ENCODE measurements around the gene CMTM8. TPM values are rescaled to one million over a fixed set of nuclear protein-coding genes. Genes with fewer than 3 reads are reported as not detected.
"Not testable (repeated sequence)": the region's sequence is repeated elsewhere in the genome, so short reads cannot be mapped to it uniquely, and the experiment has no call there.

Gene CMTM8
- total RNA-seq, 1 donor from 2014 or later, result 0.31 TPM

DNA sequence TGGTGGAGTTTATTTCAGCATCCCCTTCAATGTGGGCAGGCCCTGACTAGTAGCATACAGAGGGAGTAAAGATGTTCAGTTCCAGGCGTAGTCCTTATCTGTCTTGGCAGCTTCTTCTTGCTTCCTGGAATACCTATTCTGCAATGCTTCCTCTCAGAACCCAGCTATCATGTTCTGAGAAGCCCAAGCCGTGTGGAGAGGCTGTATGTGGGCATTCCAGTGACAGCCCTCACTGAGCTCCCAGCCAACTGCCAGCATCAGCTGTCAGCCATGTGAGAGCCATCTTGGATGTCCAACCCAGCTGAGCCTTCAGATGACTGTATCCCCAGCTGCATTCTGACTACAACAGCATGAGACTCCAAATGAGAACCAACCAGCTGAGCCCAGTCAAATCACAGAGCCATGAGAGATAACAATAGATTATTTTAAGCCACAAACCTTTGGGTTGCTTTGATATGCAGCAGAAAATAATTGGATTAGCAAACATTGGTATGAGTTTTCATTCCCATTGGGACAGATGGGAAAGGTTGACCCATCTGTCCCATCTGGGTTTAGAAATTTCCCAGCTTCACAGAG lies 144.7 kb downstream of the CMTM8 start:
- no peak for DNase-seq

DNA sequence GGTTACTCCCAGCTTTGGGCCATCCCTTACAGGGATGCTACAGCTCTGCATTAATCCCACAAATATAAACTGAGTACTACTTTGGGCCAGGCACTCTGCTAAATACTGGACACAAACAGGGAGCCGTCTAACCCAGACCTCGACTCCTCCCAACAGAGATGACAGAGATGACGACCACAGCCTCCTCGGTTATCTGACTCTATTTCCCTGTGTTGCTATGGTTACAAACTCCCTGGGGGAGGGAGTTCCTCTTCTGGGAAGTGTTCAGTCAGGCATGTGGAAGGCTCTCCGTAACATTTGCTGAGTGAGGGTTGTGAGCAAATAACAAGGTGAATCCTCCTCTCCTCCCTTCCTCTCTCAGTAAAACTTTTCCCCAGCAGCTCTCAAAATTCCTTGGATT lies 146.5 kb downstream of the CMTM8 start:
- DNase-seq, result no peak

DNA sequence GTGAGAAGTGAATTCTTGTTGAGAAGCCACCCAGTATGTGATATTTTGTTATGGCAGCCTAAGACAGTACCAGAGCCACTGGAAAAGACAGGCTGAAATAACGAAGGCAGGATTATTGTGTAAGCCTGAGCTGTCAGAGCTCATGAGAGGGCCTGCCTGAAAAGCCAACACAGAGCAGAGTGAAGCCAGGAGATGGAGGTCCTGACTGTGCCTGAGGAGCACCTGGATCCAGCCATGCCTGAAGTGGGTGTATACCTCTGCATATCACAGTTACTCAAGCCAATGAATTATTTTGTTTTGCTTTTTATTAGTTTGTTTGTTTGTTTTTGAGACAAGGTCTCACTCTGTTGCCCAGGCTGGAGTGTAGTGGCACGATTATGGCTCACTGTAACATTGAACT lies 149.0 kb downstream of the CMTM8 start:
- no peak for DNase-seq

DNA sequence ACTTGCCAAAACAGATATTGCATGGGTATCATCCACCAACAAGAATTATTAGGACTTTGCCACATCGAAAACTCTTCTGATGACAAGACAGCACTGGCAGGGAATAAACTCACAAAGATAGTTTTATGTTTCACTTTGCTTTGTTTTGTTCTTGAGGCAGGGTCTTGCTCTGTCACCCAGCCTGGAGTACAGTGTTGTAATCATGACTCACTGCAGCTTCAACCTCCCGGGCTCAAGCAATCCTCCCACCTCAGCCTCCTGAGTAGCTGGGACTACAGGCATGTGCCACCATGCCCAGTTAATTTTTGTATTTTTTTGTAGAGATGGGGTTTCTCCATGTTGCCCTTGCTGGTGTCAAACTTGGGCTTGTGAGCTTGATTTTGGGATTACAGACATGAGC lies 151.1 kb downstream of the CMTM8 start:
- DNase-seq, result not testable (repeated sequence)

DNA sequence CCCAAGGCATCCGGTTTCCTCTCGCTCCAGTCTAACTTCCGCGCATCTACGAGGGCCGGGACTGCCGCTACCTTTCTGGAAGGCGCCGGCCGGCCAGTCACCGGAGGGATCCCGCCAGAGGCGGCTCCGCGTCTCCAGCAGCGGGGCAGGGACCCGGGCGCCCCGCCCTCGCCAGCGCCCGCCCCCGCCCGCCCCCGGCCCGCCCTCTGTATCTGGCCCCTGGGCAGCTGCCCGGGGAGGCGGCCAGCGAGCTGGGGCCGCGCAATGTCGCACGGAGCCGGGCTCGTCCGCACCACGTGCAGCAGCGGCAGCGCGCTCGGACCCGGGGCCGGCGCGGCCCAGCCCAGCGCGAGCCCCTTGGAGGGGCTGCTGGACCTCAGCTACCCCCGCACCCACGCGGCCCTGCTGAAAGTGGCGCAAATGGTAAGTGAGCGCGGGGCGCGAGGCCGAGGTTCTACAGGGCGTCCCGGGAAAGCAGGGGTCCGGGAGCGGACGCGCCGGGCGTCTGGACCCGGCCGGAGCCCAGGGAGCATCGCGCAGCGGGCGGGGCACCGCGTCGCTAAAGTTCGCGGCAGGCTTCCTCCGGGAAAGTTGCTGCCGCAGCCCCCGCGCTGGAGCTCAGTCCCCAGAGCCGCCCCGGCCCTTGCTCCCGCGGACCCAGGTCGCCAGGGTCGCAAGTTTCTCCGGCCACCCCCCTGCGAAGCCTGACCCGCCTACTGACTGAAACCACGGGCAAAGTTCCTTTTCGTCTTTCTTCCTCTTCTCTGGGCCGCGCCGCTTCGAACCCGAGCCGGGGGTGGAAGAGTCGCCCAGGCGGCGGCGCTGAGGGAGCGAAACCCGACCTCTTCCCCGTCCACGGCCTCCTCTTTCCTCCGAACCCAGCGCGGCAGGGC lies 153.4 kb downstream of the CMTM8 start, which contains the start of gene CMTM7:
Gene CMTM7, plus strand, starts transcription at position 211 of the 893 bp plus-strand sequence. Its CDS starts 54 bp downstream, at position 265.
- no peak for DNase-seq

DNA sequence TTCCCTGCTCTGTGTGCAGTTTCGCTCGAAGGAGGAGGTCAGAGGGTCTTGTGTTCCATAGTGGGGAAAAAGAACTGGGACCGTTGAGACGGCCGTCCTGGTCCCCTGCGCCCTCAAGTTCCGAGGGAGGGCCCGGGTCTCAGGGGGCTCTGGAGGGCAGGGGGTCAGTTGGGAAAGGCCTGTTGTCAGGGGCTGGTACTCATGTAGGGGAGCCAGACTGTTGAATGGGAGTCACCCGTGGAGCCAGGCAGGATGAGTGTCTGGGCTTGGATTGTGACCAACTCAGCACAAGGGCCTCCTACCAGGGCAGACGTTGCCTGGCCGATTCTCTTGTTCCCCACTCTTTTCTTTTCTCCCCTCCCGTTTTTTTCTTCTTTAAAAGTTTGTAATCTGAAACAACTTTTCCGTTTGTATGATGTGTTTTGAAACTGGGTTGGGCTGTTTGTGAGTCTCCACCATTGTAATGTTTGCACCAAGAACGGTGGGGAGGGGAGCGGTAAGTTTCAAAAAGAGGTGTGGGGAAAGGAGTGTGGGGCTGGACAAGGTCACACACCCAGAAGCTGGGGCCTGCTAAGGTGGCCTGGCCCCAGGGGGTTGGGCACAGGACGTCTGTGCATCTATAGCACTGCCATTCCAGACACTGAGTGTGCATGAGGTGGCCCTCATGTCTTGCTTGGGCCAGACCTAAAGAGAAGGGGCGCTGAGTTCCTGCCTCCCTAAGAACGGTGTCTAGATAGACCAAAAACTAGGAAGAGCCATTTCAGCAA lies 154.2 kb downstream of the CMTM8 start:
- no peak for DNase-seq

DNA sequence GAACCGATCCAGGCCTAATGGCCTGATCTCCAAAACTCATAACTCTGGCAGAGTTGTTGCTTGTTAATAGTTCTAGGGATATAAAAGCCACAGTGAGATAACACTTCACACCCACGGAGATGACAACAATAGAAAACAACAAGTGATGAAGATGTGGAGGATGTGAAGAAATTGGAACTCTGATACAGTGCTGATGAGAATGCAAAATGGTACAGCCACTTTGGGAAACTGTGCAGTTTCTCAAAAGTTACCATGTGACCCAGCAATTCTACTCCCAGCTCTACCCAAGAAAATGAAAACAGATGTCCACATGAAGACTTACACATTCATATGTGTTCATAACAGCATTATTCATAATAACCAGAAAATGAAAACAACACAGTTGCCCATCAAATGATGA lies 157.0 kb downstream of the CMTM8 start:
- DNase-seq, result no peak

DNA sequence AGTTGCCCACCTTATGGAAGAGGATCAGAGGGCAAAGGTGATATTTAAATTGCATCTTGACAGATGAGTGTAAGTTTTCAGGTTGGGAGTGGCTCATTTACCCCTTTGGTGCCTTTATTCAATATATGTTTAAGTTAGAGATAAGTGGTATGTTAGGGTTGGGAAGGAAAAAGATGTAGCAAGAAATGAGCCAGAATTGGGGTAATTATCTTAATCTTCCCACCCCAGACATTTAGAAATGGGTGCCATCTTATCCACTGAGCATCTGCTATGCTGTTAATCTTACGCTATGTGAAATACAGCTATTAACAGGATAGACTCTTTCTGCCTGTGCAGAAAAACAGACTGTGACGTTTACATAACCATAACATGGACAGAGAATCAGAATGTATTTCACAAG lies 159.5 kb downstream of the CMTM8 start:
- no peak for DNase-seq

DNA sequence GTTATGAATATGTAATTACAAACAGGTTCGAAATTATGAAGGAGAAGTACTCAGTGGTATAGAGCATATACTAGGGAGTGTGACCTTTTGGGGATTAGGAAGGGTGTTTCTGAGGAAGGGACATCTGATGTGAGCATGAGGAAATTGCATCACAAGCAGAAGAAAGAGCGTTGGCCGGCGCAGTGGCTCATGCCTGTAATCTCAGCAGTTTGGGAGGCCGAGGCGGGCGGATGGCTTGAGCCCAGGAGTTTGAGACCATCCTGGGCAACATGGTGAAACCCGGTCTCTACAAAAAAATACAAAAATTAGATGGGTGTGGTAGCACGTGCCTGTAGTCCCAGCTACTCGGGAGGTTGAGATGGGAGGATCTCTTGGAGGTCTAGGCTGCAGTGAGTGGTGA lies 160.1 kb downstream of the CMTM8 start:
- no peak for DNase-seq

DNA sequence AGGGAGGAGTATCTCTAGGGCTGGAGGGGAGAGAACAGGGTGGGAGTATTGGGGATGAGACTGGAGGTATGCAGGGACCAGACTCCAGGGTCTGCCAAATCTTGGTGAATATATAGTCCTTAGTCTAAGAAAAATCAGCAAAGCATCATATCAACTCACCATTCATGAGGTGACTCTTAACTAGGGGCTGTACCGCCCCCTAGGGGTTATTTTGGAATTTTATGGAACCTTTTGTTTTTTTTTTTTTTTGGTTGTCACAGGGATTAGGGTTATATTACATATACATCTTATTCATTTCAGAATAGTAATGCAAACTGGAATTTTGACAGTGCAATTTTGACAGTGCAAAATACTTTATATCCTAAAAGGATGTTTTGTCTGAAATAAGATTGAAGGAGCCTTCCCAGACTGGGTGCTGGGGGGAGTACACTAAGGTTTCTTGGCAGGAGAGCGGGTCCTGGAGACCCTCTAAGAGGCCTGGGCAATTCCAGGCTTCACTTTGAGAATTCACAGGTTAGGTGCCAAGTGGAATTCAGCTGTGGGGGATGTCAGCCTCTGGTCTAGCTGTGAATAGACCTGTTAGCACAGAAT lies 160.6 kb downstream of the CMTM8 start:
- DNase-seq, result no peak

DNA sequence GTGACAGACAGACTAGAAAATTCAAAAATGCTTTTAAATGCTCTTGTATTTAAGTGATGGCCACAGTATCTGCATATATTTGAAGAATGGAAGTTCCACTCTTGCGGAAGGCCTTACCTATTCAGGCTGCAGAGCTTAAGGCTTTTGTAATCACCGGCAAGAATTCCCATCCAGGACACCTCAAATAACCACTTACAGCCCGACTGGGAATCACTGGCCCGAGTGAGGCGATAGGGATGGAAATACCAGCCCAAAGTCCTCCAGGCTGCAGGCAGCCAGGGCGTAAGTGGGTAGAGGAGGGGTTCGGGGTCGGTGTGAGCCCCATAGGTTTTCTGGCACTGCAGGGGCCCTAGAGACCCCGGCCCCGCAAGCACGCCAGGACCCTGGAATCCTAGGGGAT lies 162.6 kb downstream of the CMTM8 start:
- DNase-seq, result no peak

DNA sequence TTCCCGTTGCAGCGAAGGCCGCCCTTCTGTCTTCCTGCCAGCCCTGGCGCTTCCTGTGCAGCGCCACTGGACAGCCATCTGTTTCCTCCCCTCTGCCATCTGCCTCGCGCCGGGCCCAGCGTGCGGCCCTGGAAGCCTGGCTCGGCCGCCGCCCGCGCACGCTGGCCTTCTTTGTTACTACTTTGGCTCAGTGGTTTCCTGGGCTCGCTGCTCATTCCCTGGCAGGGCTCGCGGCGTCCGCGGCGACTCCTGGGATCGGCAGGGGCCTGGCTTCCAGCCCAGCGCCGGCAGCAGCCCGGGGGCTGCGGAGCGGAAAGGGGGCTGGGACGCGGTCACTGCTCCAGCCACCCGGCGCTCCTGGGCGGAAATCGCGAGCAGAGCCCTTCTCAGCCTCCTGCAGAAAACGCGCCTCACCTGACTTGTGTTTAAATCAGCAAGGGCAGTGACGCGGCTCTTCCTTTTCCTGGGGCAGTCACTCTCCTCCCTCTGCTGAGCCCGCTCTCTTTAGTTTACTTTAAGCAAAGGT lies 163.1 kb downstream of the CMTM8 start:
- DNase-seq, result peak; percentile 20

DNA sequence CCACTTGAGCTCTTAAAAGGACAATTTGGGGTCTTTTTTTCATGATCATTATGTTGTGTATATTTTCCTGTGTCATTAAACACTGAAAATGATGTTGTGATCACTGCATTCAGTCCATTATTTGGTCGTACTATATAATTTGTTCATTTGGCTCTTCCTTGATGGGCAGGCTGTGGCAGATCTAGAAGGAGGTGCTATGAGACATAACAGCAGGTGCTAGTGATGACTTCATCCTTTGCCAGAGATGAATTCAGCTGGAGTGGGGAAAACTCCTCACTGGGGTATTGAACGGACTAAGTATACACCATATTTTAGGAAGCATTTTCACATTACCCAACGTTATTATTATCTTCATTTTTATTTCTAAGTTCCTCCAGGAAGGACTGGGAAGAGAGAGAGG lies 165.2 kb downstream of the CMTM8 start:
- DNase-seq, result no peak

DNA sequence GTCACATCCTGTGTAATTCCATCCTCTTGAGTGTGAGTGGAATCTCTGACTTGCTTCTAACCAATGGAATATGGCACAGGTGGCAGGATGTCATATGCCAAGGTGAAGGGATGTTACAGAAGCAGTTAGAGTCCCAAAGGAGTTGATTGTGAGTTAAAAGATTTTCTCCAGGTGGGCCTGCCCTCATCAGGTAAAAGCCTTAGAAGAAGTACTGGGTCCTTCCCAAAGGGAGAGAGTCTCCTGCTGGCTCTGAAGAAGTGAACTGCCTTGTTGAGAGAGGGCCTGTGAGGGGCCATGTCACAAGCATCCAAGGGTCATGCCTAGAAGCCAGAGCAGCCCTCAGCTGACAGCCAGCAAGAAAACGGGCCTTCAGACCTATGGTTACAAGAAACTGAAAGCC lies 166.2 kb downstream of the CMTM8 start:
- DNase-seq, result no peak

DNA sequence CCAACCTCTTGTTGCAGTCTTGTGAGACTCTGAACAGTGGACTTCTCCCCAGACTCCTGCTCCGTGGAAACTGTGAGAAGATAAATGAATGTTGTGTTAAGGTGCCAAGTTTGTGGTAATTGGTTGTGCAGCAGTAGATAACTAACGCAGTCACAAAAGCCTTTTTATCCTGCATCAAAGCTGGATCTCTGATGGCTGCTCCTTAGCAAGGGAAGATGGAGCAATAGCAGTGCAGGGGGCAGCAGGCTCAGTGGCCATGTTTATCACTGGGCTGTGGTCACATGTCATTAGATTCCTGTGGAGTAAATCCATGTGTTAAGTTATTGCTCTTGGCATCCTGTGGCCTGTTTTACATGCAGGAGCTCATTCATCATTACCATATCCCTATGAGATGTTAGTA lies 166.7 kb downstream of the CMTM8 start:
- DNase-seq, result no peak

DNA sequence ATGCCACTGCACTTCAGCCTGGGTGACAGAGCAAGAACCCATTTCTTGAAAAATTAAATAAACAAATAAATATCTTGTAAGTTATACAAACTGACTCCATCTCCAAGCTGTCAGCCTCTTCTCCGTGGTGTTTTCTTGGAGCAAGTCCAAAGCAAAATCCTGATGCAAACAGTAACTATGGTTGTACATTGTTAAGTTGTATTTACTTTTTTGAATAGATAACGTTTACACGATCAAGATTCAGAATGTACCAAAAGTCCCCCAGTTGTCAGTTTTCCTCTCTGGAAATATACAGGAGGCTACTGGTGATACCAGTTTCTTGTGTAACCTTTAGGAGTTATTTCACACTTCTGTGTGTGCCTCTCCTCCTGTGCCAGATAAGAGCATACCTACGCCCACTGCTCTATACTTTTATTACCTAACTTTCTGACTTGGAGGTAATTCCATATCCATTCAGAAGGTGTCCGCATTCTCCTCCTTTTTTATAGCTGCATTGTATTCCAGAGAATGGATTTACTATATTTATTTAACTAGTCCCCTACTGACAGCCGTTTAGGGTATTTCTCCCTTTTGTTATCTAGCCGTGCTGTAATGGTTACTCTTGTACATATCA lies 167.3 kb downstream of the CMTM8 start:
- no peak for DNase-seq

DNA sequence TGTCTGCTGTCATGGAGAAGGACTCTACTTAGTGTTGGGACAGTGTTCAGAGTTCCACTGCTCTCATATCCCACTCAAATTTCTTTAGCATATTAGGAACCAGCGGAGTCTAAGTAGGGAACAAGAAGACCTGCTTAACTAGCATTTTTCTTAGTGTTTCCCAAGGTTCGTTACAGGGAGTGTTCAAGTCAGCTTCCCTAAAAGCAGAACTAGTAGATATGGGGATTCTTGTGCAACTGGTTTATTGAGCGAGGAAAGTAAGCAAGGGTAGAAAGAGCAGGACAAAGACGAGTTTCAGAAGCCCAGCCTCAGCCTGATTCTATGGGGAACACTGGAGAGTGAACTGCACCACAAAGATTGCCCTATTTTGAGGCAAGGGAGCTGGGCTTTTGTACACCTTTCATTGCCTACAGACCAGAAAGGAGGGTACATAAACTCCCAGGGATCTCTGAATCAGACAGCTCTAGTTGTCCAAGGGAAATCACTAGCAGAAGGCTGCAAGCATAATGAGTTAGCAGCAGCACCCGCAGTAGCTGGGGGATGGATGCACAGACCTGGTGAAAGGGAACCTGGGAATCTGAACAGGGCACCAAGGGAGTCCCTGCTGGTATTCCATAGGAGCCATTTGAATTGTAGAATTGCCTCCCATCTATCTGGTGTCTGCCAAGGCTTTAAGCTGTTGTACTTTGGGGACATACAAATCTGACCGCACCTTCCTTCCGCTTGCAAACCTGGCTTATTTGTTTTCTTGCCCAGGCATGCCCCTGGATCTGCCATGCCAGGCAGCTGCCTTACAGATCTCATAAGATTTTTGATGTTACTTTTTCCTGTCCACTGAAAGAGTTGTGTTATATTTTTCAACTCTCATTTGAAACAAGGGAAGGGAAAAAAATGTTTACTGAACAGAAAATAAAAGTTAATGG lies 168.3 kb downstream of the CMTM8 start:
- DNase-seq, result no peak

DNA sequence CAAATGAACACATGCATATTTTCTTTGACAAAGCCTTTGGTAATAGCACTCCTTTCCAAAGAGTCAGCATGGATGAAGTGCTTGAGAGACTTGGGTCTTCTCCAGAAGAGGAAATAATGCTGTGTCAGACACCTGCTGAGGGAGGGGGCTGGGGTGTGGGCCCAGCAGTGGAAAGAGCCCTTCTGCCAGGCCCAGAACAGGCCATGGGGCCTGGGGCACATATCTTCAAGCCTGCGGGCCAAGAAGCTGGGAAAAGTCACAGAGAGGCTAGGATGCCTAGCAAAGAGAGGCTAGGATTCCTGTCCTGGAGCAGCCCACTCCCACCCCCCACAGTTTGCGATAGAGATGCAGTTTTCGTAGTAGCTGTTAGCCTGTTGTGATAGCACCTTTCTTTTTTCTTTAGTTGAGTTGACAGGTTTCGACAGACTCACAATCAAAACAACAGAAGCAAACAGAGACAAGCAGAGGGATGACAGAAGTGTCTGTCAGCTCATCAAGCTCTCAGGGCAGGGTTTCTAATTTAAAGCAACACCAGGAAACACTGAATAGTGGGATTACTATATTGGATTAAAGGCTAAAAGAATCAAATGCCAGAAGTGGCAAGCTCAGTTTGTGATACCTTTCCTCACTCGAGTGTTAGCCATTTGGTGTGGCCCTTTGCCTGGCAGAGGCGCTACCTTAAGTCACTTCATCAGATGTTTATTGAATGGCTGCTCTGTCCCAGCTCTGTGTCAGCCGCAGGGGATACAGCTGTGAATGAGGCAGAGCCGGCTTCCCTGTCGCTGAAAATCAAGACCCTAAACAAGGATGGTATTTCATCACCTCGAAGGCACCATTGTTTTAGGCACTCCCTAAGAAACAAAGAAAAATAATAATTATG lies 172.1 kb downstream of the CMTM8 start:
- no peak for DNase-seq

DNA sequence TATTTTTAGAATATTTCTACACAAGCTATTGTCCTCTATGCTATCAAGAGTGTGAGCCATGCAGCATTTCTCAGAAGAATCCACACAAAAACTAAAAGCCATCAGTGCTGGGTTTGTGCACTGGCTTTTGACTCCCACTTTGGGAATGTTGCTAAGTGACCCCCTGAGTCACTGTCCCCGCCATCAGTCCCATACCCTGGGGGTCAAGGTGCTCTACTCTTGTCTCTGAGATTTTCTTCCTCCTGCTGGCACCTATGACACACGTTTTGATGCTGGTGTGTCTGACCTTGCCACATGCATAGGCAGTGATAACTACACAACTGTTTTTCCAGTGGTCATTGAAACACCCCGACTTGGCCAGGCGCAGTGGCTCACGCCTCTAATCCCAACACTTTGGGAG lies 173.0 kb downstream of the CMTM8 start:
- no peak for DNase-seq

DNA sequence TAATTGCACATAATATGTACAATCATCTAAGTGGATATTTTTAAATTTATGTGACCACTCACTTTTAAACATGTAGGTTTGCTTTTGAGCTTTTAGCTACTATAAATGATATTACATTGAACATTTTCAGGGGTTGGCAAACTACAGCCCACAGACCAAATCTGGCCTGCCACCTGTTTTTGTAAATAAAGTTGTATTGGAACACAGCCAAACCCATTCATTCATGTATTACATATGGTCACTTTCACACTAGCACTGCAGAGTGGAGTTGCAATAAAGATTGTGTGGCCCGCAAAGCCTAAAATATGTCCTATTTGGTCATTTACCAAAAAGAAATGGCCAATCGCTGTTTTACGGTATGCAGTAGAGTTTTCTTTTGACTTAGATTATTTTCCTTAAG lies 174.4 kb downstream of the CMTM8 start:
- no peak for DNase-seq

Data from occipital lobe (tissue), 2 donors.